Measurements from ENCODE around the gene COX17. TPM values are rescaled to one million over a fixed set of nuclear protein-coding genes. Genes with fewer than 3 reads are reported as not detected.
A peak's percentile ranks its signal among the peaks of the same experiment; 100 is the strongest.

COX17 gene
- total and polyA plus RNA-seq, 2 of the 13 experiments (the other 11 are each of a cell fraction or from before 2014, with no cell fraction given) = 41.4 to 51.0 TPM

DNA sequence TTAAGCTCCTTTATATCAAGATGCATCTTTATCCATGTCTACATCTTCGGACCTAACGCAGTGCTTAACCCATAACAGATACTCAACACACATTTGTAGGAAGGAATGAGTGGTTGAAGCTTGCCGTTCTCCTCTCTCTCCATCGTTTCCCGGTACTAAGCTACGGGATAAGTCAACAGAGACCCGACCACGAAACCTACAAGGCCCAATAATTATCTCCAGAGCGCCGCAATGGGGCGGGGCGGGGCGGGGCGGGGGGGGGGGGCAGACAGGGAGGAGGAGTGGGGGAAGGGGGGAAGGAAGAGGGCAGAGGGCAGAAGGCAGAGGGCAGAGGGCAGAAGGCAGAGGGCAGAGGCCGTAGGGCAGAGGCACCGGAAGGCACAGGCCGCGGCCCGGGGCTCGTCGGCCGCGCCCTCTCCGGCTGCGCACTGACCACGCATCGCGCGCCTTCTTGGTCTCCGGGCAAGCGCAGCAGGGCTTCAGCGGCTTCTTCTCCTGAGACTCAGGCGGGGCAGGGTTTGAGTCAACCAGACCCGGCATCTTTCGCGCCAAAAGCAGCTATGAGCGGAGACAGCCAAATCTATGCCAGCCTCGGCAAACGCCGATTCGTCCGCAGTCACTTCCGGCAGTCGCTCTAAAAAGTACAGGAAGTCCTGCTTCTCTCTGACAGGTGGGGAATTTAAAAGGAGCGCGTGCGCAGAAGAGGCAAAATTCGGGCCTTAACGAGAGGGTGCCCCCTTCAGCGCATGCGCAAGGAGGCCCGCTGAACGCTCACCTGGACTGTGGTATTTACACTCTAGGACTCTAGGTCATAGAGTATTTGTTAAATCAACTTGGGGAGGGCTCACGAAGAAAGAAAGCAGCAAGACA lies at the start of gene COX17 (continued):
- TF ChIP-seq ZNF777 (CRISPR knock-in tag; IDR thresholded peaks at IDR 0.05) = 0 out of 2 replicates have a peak, but pooled peaks have one; percentile 28
- TF ChIP-seq, protein P1, sequence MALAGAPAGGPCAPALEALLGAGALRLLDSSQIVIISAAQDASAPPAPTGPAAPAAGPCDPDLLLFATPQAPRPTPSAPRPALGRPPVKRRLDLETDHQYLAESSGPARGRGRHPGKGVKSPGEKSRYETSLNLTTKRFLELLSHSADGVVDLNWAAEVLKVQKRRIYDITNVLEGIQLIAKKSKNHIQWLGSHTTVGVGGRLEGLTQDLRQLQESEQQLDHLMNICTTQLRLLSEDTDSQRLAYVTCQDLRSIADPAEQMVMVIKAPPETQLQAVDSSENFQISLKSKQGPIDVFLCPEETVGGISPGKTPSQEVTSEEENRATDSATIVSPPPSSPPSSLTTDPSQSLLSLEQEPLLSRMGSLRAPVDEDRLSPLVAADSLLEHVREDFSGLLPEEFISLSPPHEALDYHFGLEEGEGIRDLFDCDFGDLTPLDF (CRISPR knock-in tag; IDR thresholded peaks at IDR 0.05) = peak; percentile 60
- TF ChIP-seq ZNF7 (CRISPR knock-in tag; IDR thresholded peaks at IDR 0.05) = no peak
- TF ChIP-seq ZNF761 (CRISPR knock-in tag; conservative IDR thresholded peaks at IDR 0.05) = 0 out of 2 replicates have a peak, but pooled peaks have one; percentile 23
- 0 out of 2 replicates have a peak, but pooled peaks have one; percentile 11 for TF ChIP-seq FOXO1 (CRISPR knock-in tag; IDR thresholded peaks at IDR 0.05)
- TF ChIP-seq ZNF747 (CRISPR knock-in tag; IDR thresholded peaks at IDR 0.05; ENCODE audit: borderline replicate concordance) = 0 out of 2 replicates have a peak, but pooled peaks have one; percentile 61
- TF ChIP-seq, protein P2, sequence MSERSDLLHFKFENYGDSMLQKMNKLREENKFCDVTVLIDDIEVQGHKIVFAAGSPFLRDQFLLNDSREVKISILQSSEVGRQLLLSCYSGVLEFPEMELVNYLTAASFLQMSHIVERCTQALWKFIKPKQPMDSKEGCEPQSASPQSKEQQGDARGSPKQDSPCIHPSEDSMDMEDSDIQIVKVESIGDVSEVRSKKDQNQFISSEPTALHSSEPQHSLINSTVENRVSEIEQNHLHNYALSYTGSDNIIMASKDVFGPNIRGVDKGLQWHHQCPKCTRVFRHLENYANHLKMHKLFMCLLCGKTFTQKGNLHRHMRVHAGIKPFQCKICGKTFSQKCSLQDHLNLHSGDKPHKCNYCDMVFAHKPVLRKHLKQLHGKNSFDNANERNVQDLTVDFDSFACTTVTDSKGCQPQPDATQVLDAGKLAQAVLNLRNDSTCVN (CRISPR knock-in tag; IDR thresholded peaks at IDR 0.05; ENCODE audit: borderline replicate concordance) = peak; percentile 55; the same call in 1 of the 2 replicates
- TF ChIP-seq FOXP1 (IDR thresholded peaks at IDR 0.05) = no peak
- no peak for TF ChIP-seq FOXP1 (CRISPR knock-in tag; IDR thresholded peaks at IDR 0.05)
- TF ChIP-seq ZNF614 (CRISPR knock-in tag; IDR thresholded peaks at IDR 0.05; ENCODE audit: borderline replicate concordance) = peak; percentile 39; the same call in 1 of the 2 replicates
- TF ChIP-seq, protein P3, sequence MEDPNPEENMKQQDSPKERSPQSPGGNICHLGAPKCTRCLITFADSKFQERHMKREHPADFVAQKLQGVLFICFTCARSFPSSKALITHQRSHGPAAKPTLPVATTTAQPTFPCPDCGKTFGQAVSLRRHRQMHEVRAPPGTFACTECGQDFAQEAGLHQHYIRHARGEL (CRISPR knock-in tag; IDR thresholded peaks at IDR 0.05) = no peak
- TF ChIP-seq, protein P4, sequence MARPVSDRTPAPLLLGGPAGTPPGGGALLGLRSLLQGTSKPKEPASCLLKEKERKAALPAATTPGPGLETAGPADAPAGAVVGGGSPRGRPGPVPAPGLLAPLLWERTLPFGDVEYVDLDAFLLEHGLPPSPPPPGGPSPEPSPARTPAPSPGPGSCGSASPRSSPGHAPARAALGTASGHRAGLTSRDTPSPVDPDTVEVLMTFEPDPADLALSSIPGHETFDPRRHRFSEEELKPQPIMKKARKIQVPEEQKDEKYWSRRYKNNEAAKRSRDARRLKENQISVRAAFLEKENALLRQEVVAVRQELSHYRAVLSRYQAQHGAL (CRISPR knock-in tag; IDR thresholded peaks at IDR 0.05; ENCODE audit: not compliant biosample characterization) = no peak
- peak; percentile 87 for TF ChIP-seq YEATS4 (CRISPR knock-in tag; IDR thresholded peaks at IDR 0.05; ENCODE audit: borderline replicate concordance)
- TF ChIP-seq PCBP1 (IDR thresholded peaks at IDR 0.05; ENCODE audit: borderline replicate concordance, low read depth, low read length) = peak; percentile 98
- no peak for TF ChIP-seq SRSF9 (IDR thresholded peaks at IDR 0.05; ENCODE audit: borderline replicate concordance, insufficient read depth, low read depth, low read length, poor library complexity, severe bottlenecking)
- peak; percentile 57; the same call in 1 of the 2 replicates for TF ChIP-seq ZBTB38 (CRISPR knock-in tag; IDR thresholded peaks at IDR 0.05)
- TF ChIP-seq, protein P5, sequence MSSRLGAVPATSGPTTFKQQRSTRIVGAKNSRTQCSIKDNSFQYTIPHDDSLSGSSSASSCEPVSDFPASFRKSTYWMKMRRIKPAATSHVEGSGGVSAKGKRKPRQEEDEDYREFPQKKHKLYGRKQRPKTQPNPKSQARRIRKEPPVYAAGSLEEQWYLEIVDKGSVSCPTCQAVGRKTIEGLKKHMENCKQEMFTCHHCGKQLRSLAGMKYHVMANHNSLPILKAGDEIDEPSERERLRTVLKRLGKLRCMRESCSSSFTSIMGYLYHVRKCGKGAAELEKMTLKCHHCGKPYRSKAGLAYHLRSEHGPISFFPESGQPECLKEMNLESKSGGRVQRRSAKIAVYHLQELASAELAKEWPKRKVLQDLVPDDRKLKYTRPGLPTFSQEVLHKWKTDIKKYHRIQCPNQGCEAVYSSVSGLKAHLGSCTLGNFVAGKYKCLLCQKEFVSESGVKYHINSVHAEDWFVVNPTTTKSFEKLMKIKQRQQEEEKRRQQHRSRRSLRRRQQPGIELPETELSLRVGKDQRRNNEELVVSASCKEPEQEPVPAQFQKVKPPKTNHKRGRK (CRISPR knock-in tag; IDR thresholded peaks at IDR 0.05) = no peak
- TF ChIP-seq EEA1 (CRISPR knock-in tag; IDR thresholded peaks at IDR 0.05; ENCODE audit: borderline replicate concordance) = no peak
- TF ChIP-seq HCFC1 (IDR thresholded peaks at IDR 0.05; ENCODE audit: low read depth, low read length) = peak; percentile 42; the same call in 1 of the 2 replicates
